A673 (cell line): ENCODE measurements around the gene MRPL44. TPM values are rescaled to one million over a fixed set of nuclear protein-coding genes. Genes with fewer than 3 reads are reported as not detected.
A peak's percentile ranks its signal among the peaks of the same experiment; 100 is the strongest.
"Not testable (repeated sequence)": the region's sequence is repeated elsewhere in the genome, so short reads cannot be mapped to it uniquely, and the experiment has no call there.

ENCODE experiments used
- BruUV-seq: library from RNA; stranded (reverse); fragments of 400-500 nt; replicated peaks from 2 replicates; lab custom pipeline; 2021; lab: Mats Ljungman, UMichigan
- CTCF ChIA-PET: fragments of 300-600 bp; sonication (Branson Sonifier 250); formaldehyde crosslinking; loops from one replicate; lab custom pipeline; 2022; ENCODE audit warnings: antibody characterized with exemption; lab: Charles Lee
- POLR2A ChIA-PET: fragments of 300-600 bp; sonication (Branson Sonifier 250); formaldehyde crosslinking; loops from one replicate; lab custom pipeline; 2022; ENCODE audit warnings: antibody characterized with exemption; ENCODE audit not compliant: low non-redundant PET; lab: Charles Lee
- DNase-seq: peaks from one replicate; pipeline ENCODE4 v3.0.0-alpha.2; 2015; ENCODE audit warnings: low spot score
- H3K27ac ChIP-seq: fragments of 200-600 bp; sonication (generic); 2 replicates; pipeline ENCODE4 v1.5.1; 2016; ENCODE audit warnings: mixed run types, low read depth, mild to moderate bottlenecking, mixed read lengths, antibody characterized with exemption, low read length; ENCODE audit not compliant: poor library complexity, severe bottlenecking
- H3K27me3 ChIP-seq: fragments of 200-600 bp; sonication (generic); replicated peaks from 2 replicates; pipeline ENCODE4 v1.6.1; 2017; ENCODE audit warnings: mixed run types, low read depth, mild to moderate bottlenecking, mixed read lengths, antibody characterized with exemption, low read length; ENCODE audit not compliant: insufficient read depth, poor library complexity
- H3K36me3 ChIP-seq: fragments of 200-600 bp; sonication (generic); 2 replicates; pipeline ENCODE4 v1.6.1; 2016; ENCODE audit warnings: mixed run types, mild to moderate bottlenecking, mixed read lengths, antibody characterized with exemption, low read length; ENCODE audit not compliant: insufficient read depth, poor library complexity, severe bottlenecking
- H3K4me1 ChIP-seq: fragments of 200-600 bp; sonication (generic); 2 replicates; pipeline ENCODE4 v1.6.1; 2017; ENCODE audit warnings: mixed run types, mild to moderate bottlenecking, mixed read lengths, antibody characterized with exemption, low read length; ENCODE audit not compliant: insufficient read depth, poor library complexity, severe bottlenecking
- H3K4me3 ChIP-seq: fragments of 200-600 bp; sonication (generic); 2 replicates; pipeline ENCODE4 v1.5.1; 2016; ENCODE audit warnings: low read depth, mixed run types, mild to moderate bottlenecking, mixed read lengths, low read length; ENCODE audit not compliant: poor library complexity, severe bottlenecking
- H3K9me3 ChIP-seq: fragments of 200-600 bp; sonication (generic); 2 replicates; pipeline ENCODE4 v1.6.1; 2016; ENCODE audit warnings: mixed run types, low read depth, mild to moderate bottlenecking, mixed read lengths, antibody characterized with exemption, low read length; ENCODE audit not compliant: poor library complexity, severe bottlenecking
- CTCF ChIP-seq: fragments of 300-800, 200-600 bp; sonication (generic); conservative IDR thresholded peaks from 2 replicates; pipeline ENCODE4 v1.5.1; 2017; ENCODE audit warnings: low read depth, mild to moderate bottlenecking, antibody characterized with exemption, low read length, moderate library complexity, mixed read lengths
- EZH2 ChIP-seq: fragments of 200-600 bp; sonication (generic); IDR thresholded peaks from 2 replicates; pipeline ENCODE4 v1.6.1; 2017; ENCODE audit warnings: borderline replicate concordance, low read depth, mild to moderate bottlenecking, mixed read lengths, antibody characterized with exemption, low read length; ENCODE audit not compliant: poor library complexity, severe bottlenecking
- intact Hi-C: fragments of 100-400 bp; cut with micrococcal nuclease; formaldehyde crosslinking; loops from one replicate; pipeline ENCODE4 v1.10.0; 2022; ENCODE audit not compliant: unreplicated experiment
- total RNA-seq: library from RNA; stranded (reverse); gene quantifications from 2 replicates; pipeline ENCODE4 v1.2.3, GENCODE V29; 2021

Gene MRPL44
- total RNA-seq, 1 experiment from 2014 or later = 38.3 TPM

GRCh38 chr2:223936862-223937326 is 20.4 kb upstream of the MRPL44 start:
- POLR2A ChIA-PET = no interaction called here
- Histone ChIP-seq H3K4me1 (peaks cover 49% of the 10 kb centered on the region), H3K27ac (peak overlapping the region; percentile 12), H3K9me3 (no peaks in the 10 kb centered on the region), H3K27me3 (no peaks in the 10 kb centered on the region), H3K36me3 (peaks cover 3% of the 10 kb centered on the region), H3K4me3 (no peak overlapping the region)
- CTCF ChIA-PET = no interaction called here
- no peak for DNase-seq
- no peak for TF ChIP-seq EZH2
- no peak for TF ChIP-seq CTCF
- intact Hi-C loops = no loop called here
- BruUV-seq = no TSS peak

GRCh38 chr2:223937535-223937934 is 19.7 kb upstream of the MRPL44 start:
- no TSS peak for BruUV-seq
- intact Hi-C loops = no loop called here
- Histone ChIP-seq H3K27me3 (no peaks in the 10 kb centered on the region), H3K4me1 (peaks cover 48% of the 10 kb centered on the region), H3K4me3 (no peak overlapping the region), H3K9me3 (no peaks in the 10 kb centered on the region), H3K27ac (peak overlapping the region; percentile 12), H3K36me3 (peaks cover 3% of the 10 kb centered on the region)
- TF ChIP-seq CTCF (no peak), EZH2 (no peak)
- ChIA-PET POLR2A (no interaction called here), CTCF (no interaction called here)
- no peak for DNase-seq

DNA sequence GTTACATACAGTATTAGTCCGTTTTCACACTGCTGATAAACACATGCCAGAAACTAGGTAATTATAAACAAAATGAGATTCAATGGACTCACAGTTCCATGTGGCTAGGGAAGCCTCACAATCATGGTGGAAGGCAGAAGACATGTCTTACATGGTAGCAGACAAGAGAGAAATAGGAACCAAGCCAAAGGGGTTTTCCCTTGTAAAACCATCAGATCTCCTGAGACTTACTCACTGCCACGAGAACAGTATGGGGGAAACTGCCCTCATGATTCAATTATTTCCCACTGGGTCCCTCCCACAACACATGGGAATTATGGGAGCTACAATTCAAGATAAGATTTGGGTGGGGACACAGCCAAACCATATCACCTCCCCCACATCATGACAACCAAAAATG is 17.8 kb upstream of the MRPL44 start:
- H3K4me1 ChIP-seq = peaks cover 41% of the 10 kb centered on the region
- H3K36me3 ChIP-seq, H3K4me3 ChIP-seq, H3K27me3 ChIP-seq, H3K27ac ChIP-seq, intact Hi-C loops, H3K9me3 ChIP-seq, POLR2A ChIA-PET, DNase-seq, BruUV-seq, CTCF ChIA-PET: not testable (repeated sequence)

GRCh38 chr2:223941579-223942277 is 15.5 kb upstream of the MRPL44 start:
- CTCF ChIA-PET = no interaction called here
- POLR2A ChIA-PET = no interaction called here
- H3K9me3 ChIP-seq = no peaks in the 10 kb centered on the region
- peak overlapping the region; percentile 38 for H3K27ac ChIP-seq
- peaks cover 3% of the 10 kb centered on the region for H3K36me3 ChIP-seq
- intact Hi-C loops = no loop called here
- no TSS peak for BruUV-seq
- TF ChIP-seq EZH2 = no peak
- no peak for TF ChIP-seq CTCF
- peaks cover 33% of the 10 kb centered on the region for H3K4me1 ChIP-seq
- H3K4me3 ChIP-seq = no peak overlapping the region
- no peak for DNase-seq
- H3K27me3 ChIP-seq = no peaks in the 10 kb centered on the region
